HG02840 (cell line): ENCODE results near the gene ATG5.
"Not testable (repeated sequence)": the region's sequence is repeated elsewhere in the genome, so short reads cannot be mapped to it uniquely, and the experiment has no call there.

Experiments used
- ATAC-seq: cut with Tn5 transposase; IDR thresholded peaks from one replicate; pipeline ENCODE4 v1.9.1; 2021; ENCODE audit warnings: mild to moderate bottlenecking, moderate library complexity, moderate number of reproducible peaks; ENCODE audit not compliant: unreplicated experiment, low FRiP score

The ATG5 gene

GRCh38 chr6:106264433-106264832 lies 61.1 kb downstream of the ATG5 start:
- ATAC-seq, result not testable (repeated sequence)

- ATAC-seq, result not testable (repeated sequence)
Measured at GRCh38 chr6:106259748-106260147, 65.8 kb downstream of the ATG5 start.

GRCh38 chr6:106258726-106259125 lies 66.8 kb downstream of the ATG5 start:
- no peak for ATAC-seq

- ATAC-seq, result no peak
Measured at GRCh38 chr6:106257195-106257594, 68.4 kb downstream of the ATG5 start.

GRCh38 chr6:106256201-106256968 lies 69.2 kb downstream of the ATG5 start:
- ATAC-seq, result no peak

- ATAC-seq, result no peak
Measured at GRCh38 chr6:106255306-106255705, 70.3 kb downstream of the ATG5 start.

- ATAC-seq, result no peak
Measured at GRCh38 chr6:106254636-106255035, 70.9 kb downstream of the ATG5 start.

- no peak for ATAC-seq
Measured at GRCh38 chr6:106253731-106254130, 71.8 kb downstream of the ATG5 start.

- no peak for ATAC-seq
Measured at GRCh38 chr6:106253172-106253571, 72.4 kb downstream of the ATG5 start.

GRCh38 chr6:106252687-106253086 lies 72.9 kb downstream of the ATG5 start:
- ATAC-seq, result no peak

- ATAC-seq, result not testable (repeated sequence)
Measured at GRCh38 chr6:106251531-106252255, 73.9 kb downstream of the ATG5 start.

GRCh38 chr6:106250953-106251352 lies 74.6 kb downstream of the ATG5 start:
- ATAC-seq, result no peak

- no peak for ATAC-seq
Measured at GRCh38 chr6:106249658-106250057, 75.9 kb downstream of the ATG5 start.

GRCh38 chr6:106247733-106248132 lies 77.8 kb downstream of the ATG5 start:
- ATAC-seq, result peak; percentile 29

- ATAC-seq, result peak; percentile 58
Measured at GRCh38 chr6:106247293-106247692, 78.3 kb downstream of the ATG5 start.

- ATAC-seq, result peak; percentile 45
Measured at GRCh38 chr6:106244931-106245330, 80.6 kb downstream of the ATG5 start.

- ATAC-seq, result no peak
Measured at GRCh38 chr6:106244521-106244920, 81.0 kb downstream of the ATG5 start.

- ATAC-seq, result no peak
Measured at GRCh38 chr6:106243261-106243660, 82.3 kb downstream of the ATG5 start.

GRCh38 chr6:106241498-106241897 lies 84.1 kb downstream of the ATG5 start:
- ATAC-seq, result no peak

- no peak for ATAC-seq
Measured at GRCh38 chr6:106237286-106237685, 88.3 kb downstream of the ATG5 start.

- not testable (repeated sequence) for ATAC-seq
Measured at GRCh38 chr6:106229876-106230445, 95.6 kb downstream of the ATG5 start.
